ENCODE measurements around the gene PCDHGA9. TPM values are rescaled to one million over a fixed set of nuclear protein-coding genes. Genes with fewer than 3 reads are reported as not detected.

Gene PCDHGA9
- total RNA-seq, 6 donors from 2014 or later, result 2.4 to 8.4 (median 4.5) TPM

DNA sequence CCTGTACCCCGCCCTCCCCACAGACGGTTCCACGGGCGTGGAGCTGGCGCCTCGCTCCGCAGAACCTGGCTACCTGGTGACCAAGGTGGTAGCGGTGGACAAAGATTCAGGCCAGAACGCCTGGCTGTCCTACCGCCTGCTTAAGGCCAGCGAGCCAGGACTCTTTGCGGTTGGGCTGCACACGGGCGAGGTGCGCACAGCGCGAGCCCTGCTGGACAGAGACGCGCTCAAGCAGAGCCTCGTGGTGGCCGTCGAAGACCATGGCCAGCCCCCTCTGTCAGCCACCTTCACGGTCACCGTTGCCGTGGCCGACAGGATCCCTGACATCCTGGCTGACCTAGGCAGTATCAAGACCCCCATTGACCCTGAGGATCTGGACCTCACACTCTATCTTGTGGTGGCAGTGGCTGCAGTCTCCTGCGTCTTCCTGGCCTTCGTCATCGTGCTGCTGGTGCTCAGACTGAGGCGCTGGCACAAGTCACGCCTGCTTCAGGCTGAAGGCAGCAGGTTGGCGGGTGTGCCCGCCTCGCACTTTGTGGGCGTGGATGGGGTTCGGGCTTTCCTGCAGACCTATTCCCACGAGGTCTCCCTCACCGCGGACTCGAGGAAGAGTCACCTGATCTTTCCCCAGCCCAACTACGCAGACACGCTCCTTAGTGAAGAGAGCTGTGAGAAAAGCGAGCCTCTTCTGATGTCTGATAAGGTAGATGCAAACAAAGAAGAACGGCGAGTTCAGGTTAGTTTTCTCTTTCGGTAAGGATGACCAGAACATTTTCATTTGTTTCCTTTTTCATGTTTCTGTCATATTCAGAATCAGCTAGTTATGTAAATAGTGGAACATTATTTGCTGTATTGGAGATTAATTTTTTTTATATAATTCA lies 36.3 kb upstream of the PCDHGA9 start:
- H3K9me3 ChIP-seq, result peaks cover 64 to 85% (median 80%) of the 10 kb centered on the region in 4 donors
- TF ChIP-seq POLR2A (IDR thresholded peaks at IDR 0.05), result no peak
- TF ChIP-seq, protein P1, sequence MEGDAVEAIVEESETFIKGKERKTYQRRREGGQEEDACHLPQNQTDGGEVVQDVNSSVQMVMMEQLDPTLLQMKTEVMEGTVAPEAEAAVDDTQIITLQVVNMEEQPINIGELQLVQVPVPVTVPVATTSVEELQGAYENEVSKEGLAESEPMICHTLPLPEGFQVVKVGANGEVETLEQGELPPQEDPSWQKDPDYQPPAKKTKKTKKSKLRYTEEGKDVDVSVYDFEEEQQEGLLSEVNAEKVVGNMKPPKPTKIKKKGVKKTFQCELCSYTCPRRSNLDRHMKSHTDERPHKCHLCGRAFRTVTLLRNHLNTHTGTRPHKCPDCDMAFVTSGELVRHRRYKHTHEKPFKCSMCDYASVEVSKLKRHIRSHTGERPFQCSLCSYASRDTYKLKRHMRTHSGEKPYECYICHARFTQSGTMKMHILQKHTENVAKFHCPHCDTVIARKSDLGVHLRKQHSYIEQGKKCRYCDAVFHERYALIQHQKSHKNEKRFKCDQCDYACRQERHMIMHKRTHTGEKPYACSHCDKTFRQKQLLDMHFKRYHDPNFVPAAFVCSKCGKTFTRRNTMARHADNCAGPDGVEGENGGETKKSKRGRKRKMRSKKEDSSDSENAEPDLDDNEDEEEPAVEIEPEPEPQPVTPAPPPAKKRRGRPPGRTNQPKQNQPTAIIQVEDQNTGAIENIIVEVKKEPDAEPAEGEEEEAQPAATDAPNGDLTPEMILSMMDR (IDR thresholded peaks at IDR 0.05), result no peak

GRCh38 chr5:141369994-141370848 lies 32.4 kb upstream of the PCDHGA9 start, which contains the start of gene PCDHGB3:
TSS of gene PCDHGB3 (plus strand) at chr5:141370242. CDS start at chr5:141370395, 153 bp downstream.
- Histone ChIP-seq H3K27ac (no peak within 1 kb of the TSS), H3K36me3 (no peaks in the 10 kb centered on the region), H3K27me3 (peaks cover 0 to 3% (median 0%) of the 10 kb centered on the region in 4 donors), H3K9me3 (peaks cover 65 to 89% (median 83%) of the 10 kb centered on the region in 4 donors), H3K4me1 (no peaks in the 10 kb centered on the region), H3K4me3 (peak within 1 kb of the TSS in 2 of 4 donors; percentile 21 to 34)
- WGBS, 2 donors, result 19 to 28% methylated on average over 24 to 32 of the region's 32 CpGs
- peak in 1 of 2 donors; percentile 48 for ATAC-seq (ENCODE audit: low FRiP score in 2 of 2)
- peak in 1 of 2 donors; percentile 13 for DNase-seq
- TF ChIP-seq EP300 (IDR thresholded peaks at IDR 0.05), result no peak
- no peak for TF ChIP-seq POLR2AphosphoS5 (IDR thresholded peaks at IDR 0.05)
- TF ChIP-seq, protein P1 (IDR thresholded peaks at IDR 0.05), result peak in 1 of 6 experiments; percentile 23
- no peak for TF ChIP-seq POLR2A (IDR thresholded peaks at IDR 0.05)

More for the DNA sequence above, 36.3 kb upstream of the PCDHGA9 start:
- H3K4me1 ChIP-seq, result no peaks in the 10 kb centered on the region
- WGBS, 2 donors, result 32 to 36% methylated on average over 15 to 44 of the region's 46 CpGs
- ATAC-seq (ENCODE audit: low FRiP score in 2 of 2) (no peak), DNase-seq (peak in 1 of 2 donors; percentile 56)
- peaks cover 0 to 7% (median 0%) of the 10 kb centered on the region in 4 donors for H3K27me3 ChIP-seq
- no peaks in the 10 kb centered on the region for H3K36me3 ChIP-seq
- no peak overlapping the region for H3K27ac ChIP-seq
- H3K4me3 ChIP-seq, result no peak overlapping the region

DNA sequence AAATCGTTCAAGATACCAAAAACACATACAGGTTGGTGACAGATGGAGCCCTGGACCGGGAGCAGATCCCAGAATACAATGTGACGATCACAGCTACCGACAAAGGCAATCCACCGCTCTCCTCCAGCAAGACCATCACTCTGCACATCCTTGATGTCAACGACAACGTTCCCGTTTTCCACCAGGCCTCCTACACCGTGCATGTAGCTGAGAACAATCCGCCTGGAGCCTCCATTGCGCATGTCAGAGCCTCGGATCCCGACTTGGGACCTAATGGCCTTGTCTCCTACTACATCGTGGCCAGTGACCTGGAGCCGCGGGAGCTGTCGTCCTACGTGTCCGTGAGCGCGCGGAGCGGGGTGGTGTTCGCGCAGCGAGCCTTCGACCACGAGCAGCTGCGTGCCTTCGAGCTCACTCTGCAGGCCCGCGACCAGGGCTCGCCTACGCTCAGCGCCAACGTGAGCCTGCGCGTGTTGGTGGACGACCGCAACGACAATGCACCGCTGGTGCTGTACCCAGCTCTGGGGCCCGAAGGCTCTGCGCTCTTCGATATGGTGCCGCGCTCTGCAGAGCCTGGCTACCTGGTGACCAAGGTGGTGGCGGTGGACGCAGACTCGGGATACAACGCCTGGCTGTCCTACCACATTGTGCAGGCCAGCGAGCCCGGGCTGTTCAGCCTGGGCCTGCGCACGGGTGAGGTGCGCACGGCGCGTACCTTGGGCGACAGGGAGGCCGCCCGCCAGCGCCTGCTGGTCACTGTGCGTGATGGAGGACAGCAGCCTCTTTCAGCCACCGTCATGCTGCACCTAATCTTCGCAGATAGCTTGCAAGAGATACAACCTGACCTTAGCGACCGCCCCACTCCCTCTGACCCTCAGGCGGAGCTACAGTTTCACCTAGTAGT lies 30.8 kb upstream of the PCDHGA9 start:
- no peak overlapping the region for H3K27ac ChIP-seq
- peaks cover 55 to 89% (median 79%) of the 10 kb centered on the region in 4 donors for H3K9me3 ChIP-seq
- TF ChIP-seq EP300 (IDR thresholded peaks at IDR 0.05), result no peak
- no peak for TF ChIP-seq POLR2AphosphoS5 (IDR thresholded peaks at IDR 0.05)
- TF ChIP-seq, protein P1 (IDR thresholded peaks at IDR 0.05), result no peak
- TF ChIP-seq POLR2A (IDR thresholded peaks at IDR 0.05), result no peak
- no peaks in the 10 kb centered on the region for H3K4me1 ChIP-seq
- peak in 1 of 2 donors; percentile 73 for DNase-seq
- no peak overlapping the region for H3K4me3 ChIP-seq
- 33 to 36% methylated on average over 32 to 50 of the region's 69 CpGs for WGBS, 2 donors
- peaks cover 0 to 3% (median 0%) of the 10 kb centered on the region in 4 donors for H3K27me3 ChIP-seq
- H3K36me3 ChIP-seq, result no peaks in the 10 kb centered on the region
- ATAC-seq (ENCODE audit: low FRiP score in 2 of 2), result no peak

GRCh38 chr5:141373673-141374317 lies 28.8 kb upstream of the PCDHGA9 start, which contains the start of gene PCDHGA6:
TSS of gene PCDHGA6 (plus strand) at chr5:141373891. CDS start at chr5:141374084, 193 bp downstream.
- TF ChIP-seq POLR2A (IDR thresholded peaks at IDR 0.05) (no peak), EP300 (IDR thresholded peaks at IDR 0.05) (no peak)
- TF ChIP-seq, protein P1 (IDR thresholded peaks at IDR 0.05), result peak in 2 of 6 experiments; percentile 10 to 25
- DNase-seq (peak in 1 of 2 donors; percentile 59), ATAC-seq (ENCODE audit: low FRiP score in 2 of 2) (no peak)
- Histone ChIP-seq H3K4me3 (peak within 1 kb of the TSS in 3 of 4 donors; percentile 7 to 33 (median 7)), H3K27ac (no peak within 1 kb of the TSS), H3K4me1 (no peaks in the 10 kb centered on the region), H3K27me3 (no peaks in the 10 kb centered on the region), H3K9me3 (peaks cover 68 to 89% (median 83%) of the 10 kb centered on the region in 4 donors), H3K36me3 (no peaks in the 10 kb centered on the region)
- 13 to 21% methylated on average over 22 to 27 of the region's 27 CpGs for WGBS, 2 donors

Data from upper lobe of left lung (tissue), 6 donors.